ENCODE data around the gene MINDY4B.

The MINDY4B gene

GRCh38 chr3:150905339-150905738 lies at the start of gene MINDY4B:
MINDY4B (minus strand) TSS chr3:150905439; CDS start chr3:150905439, 0 bp downstream.
- Mint-ChIP-seq H3K27ac (no peak within 1 kb of the TSS), H3K4me1 (no peaks in the 10 kb centered on the region), H3K4me3 (no peak within 1 kb of the TSS), H3K27me3 (peaks cover 20% of the 10 kb centered on the region), H3K9me3 (no peaks in the 10 kb centered on the region), H3K36me3 (no peaks in the 10 kb centered on the region)

GRCh38 chr3:150951923-150952322 lies 46.7 kb upstream of the MINDY4B start:
- H3K9me3 Mint-ChIP-seq: no peaks in the 10 kb centered on the region
- H3K36me3 Mint-ChIP-seq: no peaks in the 10 kb centered on the region
- H3K4me1 Mint-ChIP-seq: no peaks in the 10 kb centered on the region
- no peak overlapping the region for H3K4me3 Mint-ChIP-seq
- peaks cover 19% of the 10 kb centered on the region for H3K27me3 Mint-ChIP-seq
- H3K27ac Mint-ChIP-seq: no peak overlapping the region

- Mint-ChIP-seq H3K4me3 (no peak overlapping the region), H3K4me1 (no peaks in the 10 kb centered on the region), H3K27me3 (peaks cover 34% of the 10 kb centered on the region), H3K9me3 (no peaks in the 10 kb centered on the region), H3K36me3 (no peaks in the 10 kb centered on the region), H3K27ac (no peak overlapping the region)
These were observed 40.2 kb upstream of the MINDY4B start for GRCh38 chr3:150945226-150946032.

GRCh38 chr3:150942221-150942620 lies 37.0 kb upstream of the MINDY4B start:
- Mint-ChIP-seq H3K9me3 (no peaks in the 10 kb centered on the region), H3K27me3 (peaks cover 32% of the 10 kb centered on the region), H3K27ac (no peak overlapping the region), H3K4me3 (no peak overlapping the region), H3K4me1 (no peaks in the 10 kb centered on the region), H3K36me3 (no peaks in the 10 kb centered on the region)

GRCh38 chr3:150936693-150937092 lies 31.5 kb upstream of the MINDY4B start:
- no peaks in the 10 kb centered on the region for H3K36me3 Mint-ChIP-seq
- H3K4me1 Mint-ChIP-seq: no peaks in the 10 kb centered on the region
- peaks cover 20% of the 10 kb centered on the region for H3K27me3 Mint-ChIP-seq
- no peak overlapping the region for H3K4me3 Mint-ChIP-seq
- no peak overlapping the region for H3K27ac Mint-ChIP-seq
- no peaks in the 10 kb centered on the region for H3K9me3 Mint-ChIP-seq

GRCh38 chr3:150933473-150933995 lies 28.3 kb upstream of the MINDY4B start:
- H3K9me3 Mint-ChIP-seq: no peaks in the 10 kb centered on the region
- no peaks in the 10 kb centered on the region for H3K36me3 Mint-ChIP-seq
- no peak overlapping the region for H3K4me3 Mint-ChIP-seq
- H3K27me3 Mint-ChIP-seq: peaks cover 16% of the 10 kb centered on the region
- H3K27ac Mint-ChIP-seq: no peak overlapping the region
- H3K4me1 Mint-ChIP-seq: no peaks in the 10 kb centered on the region

GRCh38 chr3:150931745-150932144 lies 26.5 kb upstream of the MINDY4B start:
- H3K9me3 Mint-ChIP-seq: no peaks in the 10 kb centered on the region
- no peak overlapping the region for H3K27ac Mint-ChIP-seq
- H3K4me3 Mint-ChIP-seq: no peak overlapping the region

GRCh38 chr3:150930839-150931238 lies 25.6 kb upstream of the MINDY4B start:
- no peaks in the 10 kb centered on the region for H3K9me3 Mint-ChIP-seq
- H3K36me3 Mint-ChIP-seq: no peaks in the 10 kb centered on the region
- peaks cover 7% of the 10 kb centered on the region for H3K27me3 Mint-ChIP-seq
- no peak overlapping the region for H3K27ac Mint-ChIP-seq
- no peak overlapping the region for H3K4me3 Mint-ChIP-seq
- peaks cover 2% of the 10 kb centered on the region for H3K4me1 Mint-ChIP-seq

More at GRCh38 chr3:150931745-150932144, 26.5 kb upstream of the MINDY4B start:
- Mint-ChIP-seq H3K27me3 (peaks cover 12% of the 10 kb centered on the region), H3K36me3 (no peaks in the 10 kb centered on the region), H3K4me1 (no peaks in the 10 kb centered on the region)

GRCh38 chr3:150928234-150928633 lies 23.0 kb upstream of the MINDY4B start:
- H3K27me3 Mint-ChIP-seq: peaks cover 12% of the 10 kb centered on the region

GRCh38 chr3:150926328-150926727 lies 21.1 kb upstream of the MINDY4B start:
- Mint-ChIP-seq H3K4me1 (peaks cover 7% of the 10 kb centered on the region), H3K9me3 (no peaks in the 10 kb centered on the region), H3K27ac (no peak overlapping the region), H3K4me3 (no peak overlapping the region), H3K36me3 (no peaks in the 10 kb centered on the region), H3K27me3 (peaks cover 13% of the 10 kb centered on the region)

More at GRCh38 chr3:150928234-150928633, 23.0 kb upstream of the MINDY4B start:
- Mint-ChIP-seq H3K9me3 (no peaks in the 10 kb centered on the region), H3K4me1 (peaks cover 7% of the 10 kb centered on the region), H3K27ac (no peak overlapping the region), H3K4me3 (no peak overlapping the region), H3K36me3 (no peaks in the 10 kb centered on the region)

- Mint-ChIP-seq H3K4me1 (peaks cover 7% of the 10 kb centered on the region), H3K27me3 (peaks cover 11% of the 10 kb centered on the region), H3K36me3 (no peaks in the 10 kb centered on the region), H3K9me3 (no peaks in the 10 kb centered on the region), H3K4me3 (peak overlapping the region; percentile 37), H3K27ac (no peak overlapping the region)
These were observed 20.5 kb upstream of the MINDY4B start for GRCh38 chr3:150925751-150926201.

- no peaks in the 10 kb centered on the region for H3K36me3 Mint-ChIP-seq
- no peaks in the 10 kb centered on the region for H3K9me3 Mint-ChIP-seq
- no peak overlapping the region for H3K27ac Mint-ChIP-seq
- H3K4me1 Mint-ChIP-seq: peaks cover 7% of the 10 kb centered on the region
- peaks cover 20% of the 10 kb centered on the region for H3K27me3 Mint-ChIP-seq
- H3K4me3 Mint-ChIP-seq: no peak overlapping the region
These were observed 17.4 kb upstream of the MINDY4B start for GRCh38 chr3:150922611-150923010.

GRCh38 chr3:150921209-150921608 lies 16.0 kb upstream of the MINDY4B start:
- no peaks in the 10 kb centered on the region for H3K9me3 Mint-ChIP-seq
- H3K4me1 Mint-ChIP-seq: peaks cover 7% of the 10 kb centered on the region
- peaks cover 20% of the 10 kb centered on the region for H3K27me3 Mint-ChIP-seq
- no peaks in the 10 kb centered on the region for H3K36me3 Mint-ChIP-seq
- no peak overlapping the region for H3K27ac Mint-ChIP-seq
- no peak overlapping the region for H3K4me3 Mint-ChIP-seq

GRCh38 chr3:150920236-150920635 lies 15.0 kb upstream of the MINDY4B start:
- no peaks in the 10 kb centered on the region for H3K4me1 Mint-ChIP-seq
- peaks cover 15% of the 10 kb centered on the region for H3K27me3 Mint-ChIP-seq
- H3K27ac Mint-ChIP-seq: no peak overlapping the region
- H3K9me3 Mint-ChIP-seq: no peaks in the 10 kb centered on the region
- no peak overlapping the region for H3K4me3 Mint-ChIP-seq
- no peaks in the 10 kb centered on the region for H3K36me3 Mint-ChIP-seq

- Mint-ChIP-seq H3K27ac (no peak overlapping the region), H3K36me3 (no peaks in the 10 kb centered on the region), H3K4me3 (no peak overlapping the region), H3K9me3 (no peaks in the 10 kb centered on the region), H3K27me3 (peaks cover 15% of the 10 kb centered on the region), H3K4me1 (no peaks in the 10 kb centered on the region)
These were observed 12.7 kb upstream of the MINDY4B start for GRCh38 chr3:150917951-150918350.

- Mint-ChIP-seq H3K4me3 (no peak overlapping the region), H3K27me3 (peaks cover 6% of the 10 kb centered on the region), H3K4me1 (no peaks in the 10 kb centered on the region), H3K9me3 (no peaks in the 10 kb centered on the region), H3K36me3 (no peaks in the 10 kb centered on the region), H3K27ac (no peak overlapping the region)
These were observed 8.1 kb upstream of the MINDY4B start for GRCh38 chr3:150913133-150913922.

All from activated naive CD4-positive, alpha-beta T cell treated with anti-CD3 and anti-CD28 coated beads, Interleukin-2, amount 50 U/mL, for 24 hours (primary cell).